Measurements from ENCODE around the gene OAS1. TPM values are rescaled to one million over a fixed set of nuclear protein-coding genes. Genes with fewer than 3 reads are reported as not detected.
"Not testable (repeated sequence)": the region's sequence is repeated elsewhere in the genome, so short reads cannot be mapped to it uniquely, and the experiment has no call there.

Gene OAS1
- total RNA-seq, 1 donor from 2014 or later, result 0.38 TPM

GRCh38 chr12:112907415-112908157 lies 824 bp downstream of the OAS1 start:
- TF ChIP-seq, protein P1, sequence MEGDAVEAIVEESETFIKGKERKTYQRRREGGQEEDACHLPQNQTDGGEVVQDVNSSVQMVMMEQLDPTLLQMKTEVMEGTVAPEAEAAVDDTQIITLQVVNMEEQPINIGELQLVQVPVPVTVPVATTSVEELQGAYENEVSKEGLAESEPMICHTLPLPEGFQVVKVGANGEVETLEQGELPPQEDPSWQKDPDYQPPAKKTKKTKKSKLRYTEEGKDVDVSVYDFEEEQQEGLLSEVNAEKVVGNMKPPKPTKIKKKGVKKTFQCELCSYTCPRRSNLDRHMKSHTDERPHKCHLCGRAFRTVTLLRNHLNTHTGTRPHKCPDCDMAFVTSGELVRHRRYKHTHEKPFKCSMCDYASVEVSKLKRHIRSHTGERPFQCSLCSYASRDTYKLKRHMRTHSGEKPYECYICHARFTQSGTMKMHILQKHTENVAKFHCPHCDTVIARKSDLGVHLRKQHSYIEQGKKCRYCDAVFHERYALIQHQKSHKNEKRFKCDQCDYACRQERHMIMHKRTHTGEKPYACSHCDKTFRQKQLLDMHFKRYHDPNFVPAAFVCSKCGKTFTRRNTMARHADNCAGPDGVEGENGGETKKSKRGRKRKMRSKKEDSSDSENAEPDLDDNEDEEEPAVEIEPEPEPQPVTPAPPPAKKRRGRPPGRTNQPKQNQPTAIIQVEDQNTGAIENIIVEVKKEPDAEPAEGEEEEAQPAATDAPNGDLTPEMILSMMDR (IDR thresholded peaks at IDR 0.05; ENCODE audit: unreplicated experiment), result no peak
- H3K27ac Mint-ChIP-seq, result no peak overlapping the region
- peaks cover 4% of the 10 kb centered on the region for H3K9me3 Mint-ChIP-seq (ENCODE audit: low read depth)
- no peak overlapping the region for H3K4me3 Mint-ChIP-seq (ENCODE audit: low read depth)
- DNase-seq (ENCODE audit: low spot score, unreplicated experiment), result no peak
- H3K27me3 Mint-ChIP-seq, result peaks cover 28% of the 10 kb centered on the region
- peaks cover 3% of the 10 kb centered on the region for H3K4me1 Mint-ChIP-seq (ENCODE audit: low read depth)
- H3K36me3 Mint-ChIP-seq (ENCODE audit: insufficient read depth), result no peaks in the 10 kb centered on the region

DNA sequence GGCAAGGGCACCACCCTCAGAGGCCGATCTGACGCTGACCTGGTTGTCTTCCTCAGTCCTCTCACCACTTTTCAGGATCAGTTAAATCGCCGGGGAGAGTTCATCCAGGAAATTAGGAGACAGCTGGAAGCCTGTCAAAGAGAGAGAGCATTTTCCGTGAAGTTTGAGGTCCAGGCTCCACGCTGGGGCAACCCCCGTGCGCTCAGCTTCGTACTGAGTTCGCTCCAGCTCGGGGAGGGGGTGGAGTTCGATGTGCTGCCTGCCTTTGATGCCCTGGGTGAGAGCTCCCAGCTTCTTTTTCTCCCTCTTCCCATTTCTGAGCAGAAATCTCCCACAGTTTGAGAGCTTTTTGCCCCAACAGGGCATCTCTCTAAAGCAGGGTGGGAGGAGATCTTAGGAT lies 1.8 kb downstream of the OAS1 start:
- Mint-ChIP-seq H3K4me3 (ENCODE audit: low read depth) (no peak overlapping the region), H3K9me3 (ENCODE audit: low read depth) (peaks cover 14% of the 10 kb centered on the region), H3K4me1 (ENCODE audit: low read depth) (peaks cover 3% of the 10 kb centered on the region), H3K27me3 (peaks cover 31% of the 10 kb centered on the region), H3K36me3 (ENCODE audit: insufficient read depth) (peaks cover 3% of the 10 kb centered on the region), H3K27ac (no peak overlapping the region)
- TF ChIP-seq, protein P1 (IDR thresholded peaks at IDR 0.05; ENCODE audit: unreplicated experiment), result no peak
- no peak for DNase-seq (ENCODE audit: low spot score, unreplicated experiment)

DNA sequence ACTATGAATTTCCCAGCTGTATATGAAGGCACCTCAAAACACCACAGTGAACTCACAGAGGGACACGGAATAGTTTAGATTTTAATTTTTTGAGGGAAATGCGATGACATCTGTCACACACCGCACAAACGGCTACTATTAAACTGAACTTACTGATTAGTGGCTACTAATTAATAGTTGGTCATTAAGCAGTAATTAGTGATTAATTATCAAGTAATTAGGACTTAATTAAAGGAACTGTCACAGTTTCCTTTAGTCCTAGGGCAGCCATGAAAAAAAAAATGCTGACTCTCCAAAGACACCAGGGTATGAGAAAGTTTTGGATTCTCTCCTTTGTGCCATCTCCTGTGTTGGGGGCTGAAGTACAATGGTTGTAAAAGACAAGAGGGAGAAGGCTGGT lies 2.9 kb downstream of the OAS1 start:
- Mint-ChIP-seq H3K27me3 (peaks cover 31% of the 10 kb centered on the region), H3K36me3 (ENCODE audit: insufficient read depth) (peaks cover 3% of the 10 kb centered on the region), H3K4me3 (ENCODE audit: low read depth) (no peak overlapping the region), H3K4me1 (ENCODE audit: low read depth) (peaks cover 3% of the 10 kb centered on the region), H3K9me3 (ENCODE audit: low read depth) (peaks cover 18% of the 10 kb centered on the region), H3K27ac (no peak overlapping the region)
- DNase-seq (ENCODE audit: low spot score, unreplicated experiment), result no peak
- TF ChIP-seq, protein P1 (IDR thresholded peaks at IDR 0.05; ENCODE audit: unreplicated experiment), result no peak

- no peaks in the 10 kb centered on the region for H3K4me1 Mint-ChIP-seq (ENCODE audit: low read depth)
- peaks cover 23% of the 10 kb centered on the region for H3K9me3 Mint-ChIP-seq (ENCODE audit: low read depth)
- TF ChIP-seq, protein P1 (IDR thresholded peaks at IDR 0.05; ENCODE audit: unreplicated experiment), result no peak
- no peak overlapping the region for H3K4me3 Mint-ChIP-seq (ENCODE audit: low read depth)
- H3K36me3 Mint-ChIP-seq (ENCODE audit: insufficient read depth), result peaks cover 3% of the 10 kb centered on the region
- H3K27me3 Mint-ChIP-seq, result peaks cover 26% of the 10 kb centered on the region
- H3K27ac Mint-ChIP-seq, result no peak overlapping the region
- no peak for DNase-seq (ENCODE audit: low spot score, unreplicated experiment)
Measured at GRCh38 chr12:112913038-112913688, 6.4 kb downstream of the OAS1 start.

DNA sequence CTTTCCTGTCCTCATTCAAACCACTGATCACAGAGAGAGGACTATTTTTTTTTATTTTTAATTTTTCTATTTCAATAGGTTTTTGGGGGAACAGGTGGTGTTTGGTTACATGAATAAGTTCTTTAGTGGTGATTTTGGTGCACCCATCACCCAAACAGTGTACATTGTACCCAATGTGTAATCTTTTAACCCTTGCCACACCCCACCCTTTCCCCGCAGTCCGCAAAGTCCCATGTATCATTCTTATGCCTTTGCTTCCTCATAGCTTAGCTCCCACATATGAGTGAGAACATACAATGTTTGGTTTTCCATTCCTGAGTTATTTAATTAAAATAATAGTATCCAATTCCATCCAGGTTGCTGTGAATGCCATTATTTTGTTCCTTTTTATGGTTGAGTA lies 7.1 kb downstream of the OAS1 start:
- Mint-ChIP-seq H3K9me3 (ENCODE audit: low read depth) (peaks cover 23% of the 10 kb centered on the region), H3K27me3 (peaks cover 23% of the 10 kb centered on the region)
- not testable (repeated sequence) for H3K4me1 Mint-ChIP-seq (ENCODE audit: low read depth); DNase-seq (ENCODE audit: low spot score, unreplicated experiment); H3K27ac Mint-ChIP-seq; H3K4me3 Mint-ChIP-seq (ENCODE audit: low read depth); H3K36me3 Mint-ChIP-seq (ENCODE audit: insufficient read depth)

Data from progenitor cell of endocrine pancreas (in vitro differentiated cells).